ENCODE measurements around the gene ATG9A.

The ATG9A gene

DNA sequence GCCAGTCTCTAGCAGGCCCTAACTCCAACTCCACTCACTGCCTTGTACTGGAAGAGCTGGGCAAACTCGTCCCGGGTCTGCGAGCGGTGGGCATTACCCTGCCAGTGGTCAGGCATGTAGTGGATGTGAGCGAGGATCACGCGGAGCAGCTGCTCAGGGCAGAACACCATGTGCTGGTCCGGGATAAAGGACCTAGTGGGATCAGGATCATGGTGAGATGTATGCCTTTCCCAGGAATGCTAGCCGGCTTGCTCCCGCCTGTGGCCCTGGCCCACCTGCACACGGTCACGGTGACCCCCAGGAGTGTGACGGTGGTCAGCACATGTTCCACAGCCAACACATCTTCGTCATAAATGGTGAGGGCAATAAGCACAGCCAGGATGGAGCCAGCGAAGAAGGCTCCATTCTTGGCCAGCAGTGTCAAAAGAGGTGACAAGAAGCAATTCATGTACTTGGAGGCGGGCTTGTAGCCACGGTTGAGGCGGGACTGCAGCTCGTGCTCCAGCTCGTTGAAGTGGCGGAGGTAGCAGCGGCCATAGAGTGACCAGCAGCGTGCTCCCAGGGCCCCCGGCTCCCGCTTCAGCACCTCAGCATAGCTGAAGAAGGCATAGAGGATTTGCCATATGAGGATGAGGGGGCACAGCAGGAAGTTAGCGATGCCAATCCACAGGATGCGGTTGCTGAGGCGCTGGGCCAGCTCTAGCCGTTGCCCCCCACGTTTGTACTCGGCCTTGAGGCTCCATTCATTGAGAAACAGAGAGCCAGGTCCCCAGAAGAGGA is 5.4 kb downstream of the ATG9A start:
- no peak for DNase-seq (ENCODE audit: low read depth in 1 of 2, low spot score in 1 of 2)

DNA sequence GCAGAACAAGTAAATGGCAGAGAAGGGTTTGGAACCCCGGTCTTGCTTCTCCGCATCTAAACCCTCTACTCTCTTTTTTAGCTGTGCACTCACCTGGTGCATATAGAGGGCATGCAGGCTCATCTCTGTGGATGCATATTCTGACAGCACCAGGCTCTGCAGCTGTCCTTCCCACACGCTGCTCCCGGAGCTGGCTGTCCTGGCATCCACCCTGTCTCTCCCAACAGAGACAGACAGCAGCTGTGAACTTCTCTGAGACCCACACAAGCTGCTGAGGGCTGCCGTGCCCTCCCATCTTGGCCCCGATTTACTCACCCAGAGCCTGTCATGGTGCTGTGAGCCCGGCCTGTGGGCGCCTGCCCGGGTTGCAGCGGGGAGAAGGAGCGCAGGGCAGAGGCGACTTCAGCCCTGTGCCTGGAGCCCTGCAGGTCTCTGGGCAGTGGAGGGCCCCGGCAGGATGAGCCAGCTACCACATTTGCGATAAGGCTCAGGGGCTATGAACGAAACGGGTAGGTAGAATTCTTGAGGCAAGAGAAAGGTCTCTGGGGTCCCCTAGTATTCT is 7.4 kb downstream of the ATG9A start:
- DNase-seq (ENCODE audit: low read depth in 1 of 2, low spot score in 1 of 2) = no peak

DNA sequence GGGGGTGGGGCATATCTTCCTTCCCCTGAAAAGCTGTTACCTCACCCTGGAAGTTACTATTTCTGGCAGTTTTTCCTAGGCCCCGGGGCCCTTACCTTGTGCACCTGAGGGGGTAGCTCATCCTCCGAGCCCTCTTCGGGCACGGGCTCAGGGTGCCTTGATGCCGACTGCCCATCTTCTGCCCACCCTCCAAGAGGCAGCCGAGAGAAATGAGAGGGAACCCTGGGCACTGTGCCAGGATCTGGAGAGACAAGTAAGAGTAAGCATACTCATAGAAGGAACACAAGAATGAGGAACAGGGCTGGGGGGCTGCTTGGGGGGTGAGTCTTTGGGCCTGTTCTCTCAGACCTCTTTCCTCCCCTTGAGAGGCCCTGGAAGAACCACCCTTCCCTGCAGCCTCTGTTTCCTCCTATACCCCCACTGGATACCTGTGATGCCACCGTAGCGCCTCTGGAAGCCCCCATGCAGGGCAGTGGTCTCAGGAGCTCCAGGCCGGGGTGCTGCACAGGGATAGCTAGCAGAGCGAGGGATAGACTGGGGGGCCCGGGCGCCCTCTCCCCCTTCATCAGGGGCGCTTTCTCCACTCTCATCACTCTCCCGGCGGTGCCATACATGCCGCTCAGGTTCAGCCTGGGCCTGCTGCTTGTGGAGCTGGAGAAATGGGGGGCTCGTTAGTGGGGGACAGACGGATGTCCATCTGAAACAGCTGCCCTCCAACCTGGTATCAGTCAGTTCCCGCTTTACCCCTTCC is 8.6 kb downstream of the ATG9A start:
- no peak for DNase-seq (ENCODE audit: low read depth in 1 of 2, low spot score in 1 of 2)

DNA sequence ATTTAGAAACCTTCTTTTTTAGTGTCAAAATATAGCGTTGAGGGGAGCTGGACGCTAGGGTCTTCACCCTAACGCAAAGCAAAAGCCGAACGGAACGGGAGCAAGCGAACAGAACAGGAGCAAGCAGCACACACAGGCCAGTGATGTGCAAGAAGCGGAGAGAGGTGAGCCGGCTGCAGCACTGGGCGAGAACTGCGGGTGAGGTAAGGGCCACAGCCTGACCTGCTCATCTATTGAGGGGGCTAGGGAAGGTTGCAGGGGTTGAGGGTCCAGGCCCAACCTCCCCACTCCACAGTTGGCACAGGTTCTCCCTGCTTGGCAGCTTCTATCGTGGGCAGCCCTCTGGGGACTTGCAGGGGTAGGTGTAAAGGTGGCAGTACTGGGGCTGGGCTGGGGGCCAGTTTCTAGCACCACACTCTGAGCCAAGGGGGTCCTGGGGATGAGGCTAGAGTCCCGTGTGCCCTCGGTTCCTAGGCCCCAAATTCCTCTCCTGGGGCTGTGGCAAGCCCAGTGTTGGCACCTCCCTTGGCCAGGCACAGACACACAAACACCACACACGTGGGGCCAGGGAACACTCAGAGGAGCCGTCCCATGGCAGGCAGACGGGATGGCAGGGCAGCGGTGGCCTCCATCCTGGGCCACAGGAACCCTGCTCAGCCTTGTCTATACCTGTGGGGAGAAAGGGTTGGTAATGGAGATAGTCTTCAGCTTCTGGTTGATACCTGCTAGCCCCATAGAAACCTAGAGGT is 9.5 kb downstream of the ATG9A start:
- DNase-seq (ENCODE audit: low read depth in 1 of 2, low spot score in 1 of 2) = no peak

DNA sequence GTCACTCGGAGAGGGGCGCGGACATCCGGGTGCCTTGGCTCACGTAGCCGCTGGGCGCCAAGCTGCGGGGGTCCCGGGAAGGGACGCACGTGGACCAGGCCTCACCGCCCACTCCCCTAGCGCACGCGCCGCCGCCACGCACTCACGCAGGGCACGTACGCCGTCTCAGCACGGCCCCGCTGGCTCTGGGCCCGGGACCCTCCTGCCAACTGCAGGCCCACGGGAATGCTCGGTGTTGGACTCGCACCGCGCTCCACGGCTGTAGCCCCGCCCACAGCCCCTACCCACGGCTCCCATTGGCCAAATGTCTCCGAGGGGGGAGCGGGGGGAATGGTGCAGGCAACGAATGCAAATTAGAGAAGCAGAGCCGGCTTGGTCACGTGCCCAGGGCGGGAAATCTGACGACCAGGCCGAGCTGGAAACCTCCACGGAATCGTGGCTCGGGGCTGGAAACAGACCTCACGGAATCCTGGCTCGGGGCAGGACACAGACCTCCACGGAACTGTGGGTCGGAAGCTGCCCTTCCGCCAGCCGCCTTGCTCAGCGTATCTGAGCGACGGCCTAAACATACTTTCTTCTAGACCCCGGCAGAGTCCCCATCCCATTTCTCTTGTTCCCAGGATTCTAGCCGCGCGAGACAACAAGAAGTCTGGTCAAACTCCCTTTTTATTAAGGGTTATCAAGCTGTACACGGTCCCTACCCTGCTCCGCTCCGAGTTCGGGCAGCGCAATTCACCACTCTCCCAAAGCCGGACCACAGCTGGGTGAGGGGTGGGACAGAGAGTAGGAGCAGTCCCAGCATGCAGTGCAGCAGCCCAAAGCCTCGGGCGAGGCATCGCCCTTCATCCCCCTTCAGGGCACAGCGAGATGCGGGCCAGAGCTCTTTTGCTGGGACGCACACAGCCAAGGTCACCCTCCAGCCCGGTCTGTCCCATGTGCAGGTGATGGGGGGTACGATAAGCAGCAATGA is 10.4 kb downstream of the ATG9A start, which contains the start of gene ABCB6:
Gene ABCB6 (minus strand): TSS at position 227 of the 970 bp plus-strand sequence. CDS start 285 bp downstream, outside the sequence.
- peak; percentile 67 to 81 for DNase-seq (ENCODE audit: low read depth in 1 of 2, low spot score in 1 of 2)

DNA sequence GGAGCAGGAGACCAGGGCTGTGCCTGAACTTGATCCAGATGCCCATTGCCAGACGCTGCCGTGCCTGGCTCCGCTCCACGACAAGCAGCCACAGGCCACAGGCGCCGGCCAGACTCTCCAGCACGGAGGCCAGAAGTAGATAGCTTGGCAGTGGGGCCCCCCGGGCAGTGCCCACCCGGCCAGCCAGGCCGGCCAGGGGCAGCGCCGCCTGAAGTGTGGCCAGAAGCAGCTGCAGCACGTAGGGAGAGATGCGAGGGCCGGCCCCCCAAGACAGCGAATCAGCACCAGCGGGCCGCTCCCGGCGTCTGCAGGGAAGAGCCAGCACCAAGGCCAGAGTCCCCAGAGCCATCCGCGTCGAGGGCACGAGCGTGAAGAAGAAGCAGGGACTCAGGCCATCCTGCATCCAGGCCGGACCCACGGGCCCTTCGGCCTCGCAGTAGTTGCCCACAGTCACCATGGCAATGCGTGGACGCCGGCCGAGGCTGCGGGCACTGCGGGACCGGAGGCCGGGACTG is 11.2 kb downstream of the ATG9A start:
- no peak for DNase-seq (ENCODE audit: low read depth in 1 of 2, low spot score in 1 of 2)

DNA sequence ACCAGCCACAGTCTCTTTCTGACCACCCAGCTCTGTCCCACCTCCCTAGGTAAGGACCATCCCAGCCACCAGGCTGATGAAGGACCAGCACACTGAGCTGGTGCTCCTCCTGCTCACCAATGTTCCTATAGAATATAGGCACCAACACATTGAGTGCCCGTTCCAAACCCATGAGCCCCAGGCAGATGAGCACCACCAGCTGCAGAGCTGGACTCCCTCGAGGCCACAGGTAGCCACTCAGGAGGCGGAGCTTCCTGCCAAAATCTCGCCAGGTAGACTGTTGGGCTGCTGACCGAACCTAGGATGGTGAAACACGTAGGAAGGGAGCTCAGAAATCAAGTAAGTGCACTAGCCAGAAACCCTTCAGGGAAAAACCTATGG is 12.9 kb downstream of the ATG9A start:
- no peak for DNase-seq (ENCODE audit: low read depth in 1 of 2, low spot score in 1 of 2)

DNA sequence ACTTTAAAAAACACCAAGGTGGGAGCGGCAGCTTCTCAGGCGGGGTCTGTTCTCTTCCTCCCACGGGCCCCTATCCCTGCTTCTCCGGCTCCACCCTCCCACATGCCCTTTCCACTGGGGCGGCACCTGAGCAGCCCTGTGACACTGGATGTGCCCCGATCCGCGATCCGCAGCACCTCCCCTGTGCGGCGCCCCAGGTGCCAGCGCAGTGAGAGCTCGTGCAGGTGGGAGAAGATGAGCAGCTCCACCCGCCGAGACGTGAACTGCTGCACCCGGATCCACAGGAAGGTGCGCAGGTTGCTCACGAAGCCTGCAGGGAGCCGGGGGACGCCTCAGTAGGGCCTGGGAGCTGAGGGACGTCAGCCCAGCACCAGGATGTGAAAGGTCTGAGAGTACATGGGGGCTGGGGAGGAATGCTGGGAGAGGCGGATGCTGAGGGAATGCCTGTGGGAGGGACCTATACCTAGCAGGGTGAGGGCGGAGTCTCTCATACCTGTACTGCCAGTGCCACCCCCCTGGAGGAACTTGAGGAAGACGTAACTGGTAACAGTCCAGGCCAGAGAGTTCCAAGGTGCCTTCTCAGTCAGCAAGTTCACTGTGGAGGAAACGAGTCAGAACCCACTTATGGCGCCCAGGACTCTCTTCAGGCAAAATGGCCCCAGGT is 13.4 kb downstream of the ATG9A start:
- DNase-seq (ENCODE audit: low read depth in 1 of 2, low spot score in 1 of 2) = no peak

DNA sequence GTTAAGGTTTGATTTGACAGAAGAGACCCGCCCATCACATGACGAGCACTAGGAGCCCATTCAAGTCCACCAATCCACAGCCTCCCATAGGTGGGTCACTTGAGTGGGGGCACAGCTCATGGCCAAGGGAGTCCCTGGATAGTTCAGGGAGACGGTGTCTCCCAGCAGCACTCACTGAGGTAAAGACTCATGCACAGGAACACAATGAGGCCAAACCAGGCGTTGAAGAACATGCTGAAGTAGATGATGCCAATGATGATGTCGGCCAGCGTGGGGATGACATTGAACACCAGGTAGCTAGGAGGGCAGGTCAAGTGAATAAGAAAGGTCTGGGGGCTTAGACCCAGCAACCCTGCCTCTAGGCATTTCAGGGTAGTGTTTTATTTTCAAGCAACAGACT is 14.7 kb downstream of the ATG9A start:
- no peak for DNase-seq (ENCODE audit: low read depth in 1 of 2, low spot score in 1 of 2)

DNA sequence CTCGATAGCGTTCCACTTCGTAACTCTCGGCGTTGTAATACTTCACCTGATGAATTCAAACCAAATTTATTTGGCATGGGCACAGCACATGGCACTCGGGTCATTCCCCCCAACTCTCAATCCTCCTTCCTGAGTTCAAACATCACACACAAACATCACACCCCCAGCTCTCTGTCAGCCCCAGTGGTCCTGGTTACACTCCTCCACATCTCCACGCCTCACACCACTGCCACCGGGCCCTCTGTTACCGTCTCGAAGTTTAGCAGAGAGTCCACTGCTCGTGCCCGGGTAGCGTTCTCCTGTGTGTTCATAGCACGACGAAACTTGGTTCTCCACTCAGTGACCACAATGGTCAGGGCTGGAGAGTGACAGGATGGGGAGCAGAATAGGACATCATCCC is 15.3 kb downstream of the ATG9A start:
- DNase-seq (ENCODE audit: low read depth in 1 of 2, low spot score in 1 of 2) = no peak

DNA sequence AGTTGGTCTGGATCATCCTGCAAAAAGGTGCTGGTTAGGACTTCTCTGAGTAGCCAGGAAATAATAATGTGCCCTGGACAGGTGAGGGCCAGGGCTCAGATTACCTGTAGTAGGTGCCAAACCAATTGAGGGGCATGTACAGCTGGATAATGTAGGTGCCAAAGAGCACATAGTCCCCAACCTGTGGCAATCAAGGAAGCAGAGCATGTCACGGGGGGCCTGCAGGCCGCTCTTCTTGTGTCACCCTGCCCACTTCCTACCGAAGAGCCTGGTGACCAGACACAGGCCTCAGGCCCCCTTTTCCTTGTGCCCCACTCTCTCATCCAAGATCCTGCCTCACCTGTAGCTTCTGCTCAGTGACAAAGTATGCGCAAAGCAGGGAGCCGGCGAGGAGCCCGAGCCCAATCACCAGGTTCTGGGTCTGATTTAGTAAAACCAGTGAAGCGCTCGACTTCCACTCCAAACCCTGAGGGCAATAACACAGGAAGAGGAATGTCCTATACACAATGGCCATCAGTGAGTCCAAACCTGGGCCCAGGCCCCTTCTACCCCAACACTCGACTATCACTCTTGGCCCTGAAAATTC is 15.9 kb downstream of the ATG9A start:
- DNase-seq (ENCODE audit: low read depth in 1 of 2, low spot score in 1 of 2) = no peak

DNA sequence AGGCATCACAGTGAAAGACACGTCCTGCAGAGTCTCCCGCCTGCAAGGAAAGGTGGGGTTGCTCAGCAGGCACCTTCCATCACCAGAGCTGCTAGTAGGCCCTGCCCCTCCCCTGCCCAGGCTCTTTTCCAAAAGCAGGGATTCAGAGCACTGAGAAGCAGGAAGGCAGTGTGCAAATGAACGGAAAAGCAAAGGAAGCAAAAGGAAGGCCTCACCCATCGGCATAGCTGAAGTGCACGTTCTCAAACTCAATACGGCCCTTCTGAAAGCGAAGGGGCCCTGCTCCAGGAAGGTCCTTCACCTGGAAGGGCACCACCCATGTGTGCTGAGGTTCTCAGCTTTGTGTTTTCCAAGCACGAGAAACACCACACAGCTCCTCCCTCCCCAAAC is 16.4 kb downstream of the ATG9A start:
- DNase-seq (ENCODE audit: low read depth in 1 of 2, low spot score in 1 of 2) = no peak

DNA sequence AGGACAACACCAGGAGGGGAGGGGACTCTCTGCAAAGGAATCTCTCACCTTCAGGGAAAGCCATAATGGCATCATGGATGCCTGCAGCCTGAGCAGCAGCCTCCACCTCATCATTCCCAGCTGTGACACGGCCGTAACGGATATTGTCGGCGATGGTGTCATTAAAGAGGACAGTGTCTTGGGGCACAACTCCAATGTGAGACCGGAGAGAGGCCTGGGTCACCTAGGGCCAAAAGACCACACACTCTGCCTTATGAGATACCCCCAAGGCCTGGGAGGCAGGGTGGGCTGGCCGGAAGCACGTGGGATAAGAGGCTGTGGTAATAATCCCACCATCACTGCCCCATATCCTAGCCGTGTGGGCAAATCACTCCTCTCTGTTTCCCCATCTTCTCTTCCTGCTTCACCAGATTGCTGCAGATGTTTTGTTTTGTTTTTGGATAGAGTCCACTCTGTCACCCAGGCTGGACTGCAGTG is 18.5 kb downstream of the ATG9A start:
- DNase-seq (ENCODE audit: low read depth in 1 of 2, low spot score in 1 of 2) = no peak

DNA sequence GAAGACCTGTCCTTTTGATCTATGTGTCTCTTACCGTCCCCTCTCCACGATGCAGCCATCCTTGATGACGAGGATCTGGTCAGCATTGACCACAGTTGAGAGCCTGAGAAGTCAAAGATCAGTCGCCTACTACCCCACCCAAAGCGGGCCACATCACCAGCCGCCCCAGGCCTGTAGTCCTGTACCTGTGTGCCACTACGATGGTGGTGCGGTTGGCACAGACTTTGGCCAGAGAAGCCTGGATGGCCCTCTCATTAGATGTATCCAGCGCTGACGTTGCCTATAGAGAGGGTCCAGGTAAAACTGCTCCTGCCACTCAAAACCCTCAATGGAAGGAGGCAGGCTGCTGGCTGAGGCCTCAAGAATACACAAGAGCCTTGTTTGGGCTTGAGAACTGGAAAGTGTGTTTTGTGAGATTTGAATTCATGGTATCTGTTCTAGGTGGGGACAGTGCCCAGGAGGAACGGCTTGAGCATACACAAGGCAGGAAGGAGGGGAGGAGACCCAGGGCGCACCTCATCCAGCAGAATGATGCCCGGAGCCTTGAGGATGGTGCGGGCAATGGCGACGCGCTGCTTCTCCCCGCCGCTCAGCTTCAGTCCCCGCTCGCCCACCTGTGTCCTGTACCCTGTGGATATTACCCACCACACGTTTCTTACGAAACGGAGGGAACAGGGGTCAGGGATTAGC is 19.1 kb downstream of the ATG9A start:
- no peak for DNase-seq (ENCODE audit: low read depth in 1 of 2, low spot score in 1 of 2)

DNA sequence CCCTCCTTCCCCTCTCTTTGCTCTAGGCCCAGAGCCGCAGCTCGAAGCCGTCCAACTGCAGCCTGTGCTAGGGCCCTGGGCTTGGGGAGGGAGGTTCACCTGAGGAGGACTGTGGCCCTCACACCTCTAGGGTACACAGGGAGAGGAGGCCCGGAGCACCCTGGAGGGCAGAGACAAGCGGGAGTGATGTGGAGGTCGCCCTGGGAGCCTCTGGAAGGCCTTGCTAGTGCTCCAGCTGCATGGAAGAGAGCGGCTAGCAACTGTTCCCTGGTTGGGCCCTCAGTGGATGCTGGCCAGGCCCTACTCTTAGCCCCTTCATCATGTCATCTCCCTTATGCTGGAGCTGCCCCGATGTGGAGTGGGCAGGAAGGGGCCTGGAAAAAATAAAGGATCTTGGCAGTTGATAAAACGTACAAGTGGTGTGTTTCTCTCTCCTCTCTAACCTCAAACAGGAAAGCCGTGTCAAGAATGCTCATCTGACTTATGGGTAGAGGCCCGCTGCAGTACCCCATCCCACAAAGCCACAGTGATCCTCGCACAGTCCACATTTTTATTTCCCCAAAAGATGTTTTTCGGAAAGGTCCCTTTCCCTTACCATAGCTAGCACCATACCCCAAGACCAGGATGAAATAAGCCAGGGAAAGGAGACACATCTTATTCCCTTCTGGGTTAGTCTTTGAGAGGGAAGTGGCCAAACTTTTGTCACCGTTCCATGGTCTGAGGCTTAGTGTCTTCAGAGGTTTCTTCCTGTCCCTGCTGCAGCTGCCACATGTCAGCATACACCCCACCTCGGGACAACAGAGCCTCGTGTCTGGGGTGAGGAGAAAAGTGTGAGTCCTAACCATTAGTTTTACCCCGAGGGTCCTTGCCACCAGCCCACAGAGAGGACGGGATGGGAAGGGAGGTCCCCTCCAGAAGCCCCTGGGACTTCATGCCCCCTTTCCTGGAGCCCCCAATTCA is 19.9 kb downstream of the ATG9A start:
- DNase-seq (ENCODE audit: low read depth in 1 of 2, low spot score in 1 of 2) = no peak

DNA sequence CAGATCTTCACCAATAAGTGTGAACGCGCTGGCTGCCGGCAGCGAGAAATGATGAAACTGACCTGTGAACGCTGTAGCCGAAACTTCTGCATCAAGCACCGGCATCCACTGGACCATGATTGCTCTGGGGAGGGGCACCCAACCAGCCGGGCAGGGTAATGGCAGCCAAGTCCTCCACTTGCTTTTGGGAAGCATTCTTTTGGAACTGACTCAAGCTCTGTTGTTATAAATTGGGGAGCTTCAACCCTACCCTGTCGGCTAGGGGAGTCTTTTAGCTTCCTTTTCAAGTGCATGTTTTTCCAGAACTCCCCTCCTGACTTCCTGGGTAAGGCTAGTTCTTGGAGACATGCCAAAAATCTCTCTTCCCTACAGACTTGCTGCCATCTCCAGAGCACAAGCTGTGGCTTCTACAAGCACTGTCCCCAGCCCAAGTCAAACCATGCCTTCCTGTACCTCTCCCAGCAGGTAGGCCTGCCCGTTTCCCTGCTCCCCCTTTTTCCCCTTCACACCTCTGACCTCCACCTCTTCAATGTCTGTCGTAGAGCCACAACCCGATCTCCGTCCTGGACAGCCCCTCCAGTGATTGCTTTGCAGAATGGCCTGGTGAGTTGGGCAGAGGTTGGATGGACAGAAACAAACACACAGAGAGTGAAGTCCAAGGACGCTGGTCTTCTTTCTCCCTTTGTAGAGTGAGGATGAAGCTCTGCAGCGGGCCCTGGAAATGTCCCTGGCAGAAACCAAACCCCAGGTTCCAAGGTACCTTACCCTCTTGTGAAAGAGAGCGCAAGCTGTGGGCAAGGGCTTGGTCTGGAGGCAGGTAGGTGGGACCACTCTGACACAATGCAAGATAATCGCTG is 21.3 kb downstream of the ATG9A start:
- DNase-seq (ENCODE audit: low read depth in 1 of 2, low spot score in 1 of 2) = no peak

All from stimulated activated CD4-positive, alpha-beta T cell treated with anti-CD3 and anti-CD28 coated beads, Interleukin-15, amount 100 ng/mL, for 1 hour (primary cell).